ENCODE data around the gene SLC17A7. TPM values are rescaled to one million over a fixed set of nuclear protein-coding genes. Genes with fewer than 3 reads are reported as not detected.

Gene SLC17A7
- total RNA-seq, 2 donors from 2014 or later: 0.20 to 0.33 TPM

GRCh38 chr19:49390131-49390928 is 51.0 kb downstream of the SLC17A7 start:
- Mint-ChIP-seq H3K9me3 (no peaks in the 10 kb centered on the region), H3K27ac (no peak overlapping the region), H3K36me3 (no peaks in the 10 kb centered on the region)
- no peak for ATAC-seq
- no peak for DNase-seq (ENCODE audit: low spot score in 2 of 2)

DNA sequence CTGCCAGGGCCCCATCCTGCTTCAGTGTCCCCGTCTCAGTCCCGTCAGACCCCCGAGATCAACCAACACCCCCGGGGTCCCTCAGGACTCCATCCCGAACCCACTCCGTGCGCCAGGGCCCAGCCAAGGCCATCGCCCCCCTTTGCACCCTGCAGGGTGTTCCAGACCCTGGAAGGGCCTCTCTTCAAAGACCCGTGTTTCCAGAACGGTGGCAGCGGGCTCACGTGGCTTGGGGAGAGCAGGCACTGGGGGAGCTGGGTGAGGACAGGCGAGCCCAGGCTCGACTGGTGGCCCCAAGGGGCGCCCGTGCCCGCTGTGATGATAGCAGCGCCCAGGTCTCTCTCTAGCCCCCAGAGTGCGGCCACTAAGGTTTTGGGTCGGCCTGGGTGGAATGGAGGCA is 51.9 kb downstream of the SLC17A7 start:
- DNase-seq (ENCODE audit: low spot score in 2 of 2): no peak
- no peaks in the 10 kb centered on the region for H3K9me3 Mint-ChIP-seq
- no peak overlapping the region for H3K27ac Mint-ChIP-seq
- no peak for ATAC-seq
- H3K36me3 Mint-ChIP-seq: no peaks in the 10 kb centered on the region

- H3K27ac Mint-ChIP-seq: peak within 1 kb of the TSS; percentile 29 to 73
- DNase-seq (ENCODE audit: low spot score in 2 of 2) (peak; percentile 72 to 78), ATAC-seq (peak; percentile 57 to 59)
- H3K36me3 Mint-ChIP-seq: no peaks in the 10 kb centered on the region
- no peaks in the 10 kb centered on the region for H3K9me3 Mint-ChIP-seq
Measured at GRCh38 chr19:49387936-49388372, 53.4 kb downstream of the SLC17A7 start, which contains the start of gene KASH5. Gene KASH5, plus strand, starts transcription at chr19:49388249. Its CDS starts 2,635 bp downstream, at chr19:49390884.

DNA sequence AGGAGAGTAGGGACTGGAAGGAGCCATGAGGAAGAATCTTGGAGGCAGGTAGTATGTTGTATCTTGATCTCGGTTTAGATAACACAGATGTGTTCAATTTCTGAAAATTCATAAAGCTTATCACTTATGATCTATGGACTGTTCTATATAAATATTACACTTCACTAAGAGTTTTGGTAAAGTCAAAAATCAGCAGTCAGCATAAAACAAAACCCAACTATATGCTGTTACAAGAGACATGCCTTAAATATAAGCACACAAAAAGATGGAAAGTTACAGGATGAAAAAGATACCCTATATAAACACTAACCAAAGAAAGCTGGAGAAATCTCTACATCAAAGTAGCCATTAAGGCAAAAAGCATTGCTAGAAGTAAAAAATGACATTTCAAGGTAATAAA is 57.7 kb downstream of the SLC17A7 start:
- no peak for ATAC-seq
- H3K27ac Mint-ChIP-seq: no peak overlapping the region
- peaks cover 0 to 10% of the 10 kb centered on the region in 2 donors for H3K9me3 Mint-ChIP-seq
- DNase-seq (ENCODE audit: low spot score in 2 of 2): no peak
- H3K36me3 Mint-ChIP-seq: peaks cover 0 to 6% of the 10 kb centered on the region in 2 donors

DNA sequence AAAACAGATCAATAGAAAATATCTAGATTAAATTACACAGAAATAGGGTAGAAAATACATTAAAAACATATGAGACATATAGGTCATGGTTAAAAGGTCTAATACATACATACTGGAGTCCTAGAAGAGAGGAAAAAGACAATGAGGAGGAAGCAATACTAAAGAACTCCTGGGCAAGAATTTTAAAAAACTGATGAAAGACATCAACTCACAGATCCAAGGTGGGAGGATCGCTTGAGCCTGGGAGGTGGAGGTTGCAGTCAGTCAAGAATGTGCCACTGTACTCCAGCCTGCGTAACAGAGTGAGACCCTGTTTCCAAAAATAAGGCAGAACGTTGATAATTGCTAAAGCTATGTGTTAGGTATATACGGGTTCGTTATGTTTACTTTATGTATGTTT is 58.7 kb downstream of the SLC17A7 start:
- Mint-ChIP-seq H3K36me3 (peaks cover 0 to 6% of the 10 kb centered on the region in 2 donors), H3K9me3 (peaks cover 0 to 10% of the 10 kb centered on the region in 2 donors), H3K27ac (no peak overlapping the region)
- no peak for DNase-seq (ENCODE audit: low spot score in 2 of 2)
- no peak for ATAC-seq

DNA sequence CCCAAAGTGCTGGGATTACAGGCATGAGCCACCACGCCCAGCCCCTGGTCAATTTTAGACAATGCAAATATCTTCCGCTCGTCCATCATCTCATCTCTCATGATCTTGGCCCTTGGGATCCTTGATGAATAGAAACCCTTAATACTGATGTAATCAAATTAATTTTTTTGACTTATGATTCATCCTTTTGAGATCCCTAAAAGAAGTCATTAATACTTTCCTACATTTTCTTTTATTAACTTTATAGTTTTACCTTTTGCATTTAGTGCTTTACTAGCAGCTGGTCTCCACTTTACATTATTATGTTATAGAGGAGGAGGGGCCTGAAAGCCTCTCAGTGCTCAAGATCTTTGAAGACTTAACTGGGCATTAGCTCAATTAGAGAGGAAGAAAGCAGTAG is 60.9 kb downstream of the SLC17A7 start:
- no peak for ATAC-seq
- Mint-ChIP-seq H3K27ac (no peak overlapping the region), H3K9me3 (peaks cover 0 to 10% of the 10 kb centered on the region in 2 donors), H3K36me3 (peaks cover 0 to 6% of the 10 kb centered on the region in 2 donors)
- DNase-seq (ENCODE audit: low spot score in 2 of 2): no peak

Other genes with a start within 250 kb of the SLC17A7 start
- 1 to 10 TPM; 1.0 to 2.3 TPM for gene SLC6A16, start 116.3 kb downstream of the SLC17A7 start, total RNA-seq
- 100 to 1,000 TPM; 166 to 194 TPM for gene CD37, start 106.1 kb downstream of the SLC17A7 start, total RNA-seq
- under 1 TPM in 1 of 2 donors, not detected in 1; 0.32 TPM for gene TEAD2, start 79.1 kb downstream of the SLC17A7 start, total RNA-seq
- gene DKKL1, start 77.7 kb downstream of the SLC17A7 start, total RNA-seq: not detected
- 1 to 10 TPM in 1 of 2 donors, under 1 TPM in 1; 0.95 to 1.7 TPM for gene KASH5, start 53.3 kb downstream of the SLC17A7 start, total RNA-seq
- not detected for gene PTH2, start 18.1 kb downstream of the SLC17A7 start, total RNA-seq
- not detected for gene GFY, start 16.1 kb downstream of the SLC17A7 start, total RNA-seq
- 100 to 1,000 TPM in 1 of 2 donors, 10 to 100 TPM in 1; 92.9 to 184 TPM for gene PIH1D1, start 10.3 kb upstream of the SLC17A7 start, total RNA-seq
- 10 to 100 TPM; 22.6 to 34.0 TPM for gene ALDH16A1, start 11.7 kb upstream of the SLC17A7 start, total RNA-seq
- gene FLT3LG, start 32.7 kb upstream of the SLC17A7 start, total RNA-seq: 10 to 100 TPM; 49.1 to 64.4 TPM
- 1,000 to 10,000 TPM; 4,147 to 5,288 TPM for gene RPL13A, start 46.1 kb upstream of the SLC17A7 start, total RNA-seq
- gene RPS11, start 54.9 kb upstream of the SLC17A7 start, total RNA-seq: 1,000 to 10,000 TPM; 2,570 to 2,967 TPM
- 10 to 100 TPM; 17.5 to 18.1 TPM for gene FCGRT, start 71.1 kb upstream of the SLC17A7 start, total RNA-seq
- 10 to 100 TPM in 1 of 2 donors, 1 to 10 TPM in 1; 5.4 to 13.0 TPM for gene RCN3, start 86.5 kb upstream of the SLC17A7 start, total RNA-seq
- 10 to 100 TPM; 90.7 to 96.1 TPM for gene NOSIP, start 139.0 kb upstream of the SLC17A7 start, total RNA-seq
- 10 to 100 TPM in 1 of 2 donors, 1 to 10 TPM in 1; 2.3 to 10.8 TPM for gene PRRG2, start 139.8 kb upstream of the SLC17A7 start, total RNA-seq
- gene PRR12, start 149.7 kb upstream of the SLC17A7 start, total RNA-seq: 10 to 100 TPM; 28.9 to 32.9 TPM
- gene RRAS, start 198.6 kb upstream of the SLC17A7 start, total RNA-seq: 10 to 100 TPM in 1 of 2 donors, 1 to 10 TPM in 1; 6.0 to 12.9 TPM
- gene SCAF1, start 200.7 kb upstream of the SLC17A7 start, total RNA-seq: 10 to 100 TPM; 49.8 to 57.4 TPM
- 100 to 1,000 TPM; 135 to 202 TPM for gene IRF3, start 224.3 kb upstream of the SLC17A7 start, total RNA-seq
- 10 to 100 TPM; 69.6 to 93.4 TPM for gene BCL2L12, start 224.4 kb upstream of the SLC17A7 start, total RNA-seq
- 100 to 1,000 TPM; 248 to 309 TPM for gene PRMT1, start 235.7 kb upstream of the SLC17A7 start, total RNA-seq
- 1 to 10 TPM; 5.6 to 6.2 TPM for gene ADM5, start 248.1 kb upstream of the SLC17A7 start, total RNA-seq
- gene CPT1C, start 249.6 kb upstream of the SLC17A7 start, total RNA-seq: 1 to 10 TPM; 4.1 to 4.3 TPM